ENCODE results near the gene UNC79. TPM values are rescaled to one million over a fixed set of nuclear protein-coding genes. Genes with fewer than 3 reads are reported as not detected.

Gene UNC79
- total and polyA plus RNA-seq, 2 donors (not counting 3 experiments of a cell fraction or from before 2014, with no cell fraction given), result not detected

GRCh38 chr14:93691042-93691780 is 260.5 kb downstream of the UNC79 start:
- Histone ChIP-seq H2AFZ (ENCODE audit: low read depth, low read length) (no peak overlapping the region), H3K79me2 (ENCODE audit: control insufficient read depth, insufficient read depth, low read length) (no peaks in the 10 kb centered on the region), H3K9me3 (replicated peaks; ENCODE audit: control insufficient read depth, insufficient read depth, low read length) (no peaks in the 10 kb centered on the region), H3K4me1 (ENCODE audit: control insufficient read depth, extremely low read depth, insufficient read depth, low read length) (no peaks in the 10 kb centered on the region), H3K9me1 (replicated peaks; ENCODE audit: control insufficient read depth, extremely low read depth, insufficient read depth, low read length) (no peaks in the 10 kb centered on the region), H3K27me3 (ENCODE audit: control insufficient read depth in 2 of 2, insufficient read depth in 2 of 2, low read length in 2 of 2) (no peaks in the 10 kb centered on the region), H3K9ac (replicated peaks; ENCODE audit: extremely low read depth, insufficient read depth, low read length) (no peak overlapping the region), H3K27ac (ENCODE audit: insufficient read depth, low read depth, low read length) (no peak overlapping the region), H3K36me3 (ENCODE audit: control insufficient read depth in 2 of 2, extremely low read depth in 1 of 2, insufficient read depth in 2 of 2, low read length in 2 of 2) (no peaks in the 10 kb centered on the region), H3K4me3 (replicated peaks in 1 of 3; ENCODE audit: insufficient read depth in 1 of 3, low read depth in 1 of 3, low read length in 3 of 3) (no peak overlapping the region), H4K20me1 (replicated peaks; ENCODE audit: control insufficient read depth, extremely low read depth, insufficient read depth, low read length) (no peaks in the 10 kb centered on the region), H3K4me2 (ENCODE audit: insufficient read depth, low read length) (no peak overlapping the region)
- BruUV-seq (replicated peaks), result no TSS peak
- DNase-seq (ENCODE audit: low read depth, low spot score), result no peak
- no peak for TF ChIP-seq EZH2 (IDR thresholded peaks at IDR 0.05; ENCODE audit: borderline replicate concordance, low read depth, low read length, severe bottlenecking)
- TF ChIP-seq MAX (IDR thresholded peaks at IDR 0.05; ENCODE audit: insufficient read depth, insufficient read length), result no peak
- TF ChIP-seq POLR2A (IDR thresholded peaks at IDR 0.05; ENCODE audit: low read depth, low read length), result no peak
- TF ChIP-seq CTCF (IDR thresholded peaks at IDR 0.05; ENCODE audit: extremely low read depth in 1 of 2, insufficient read depth in 1 of 2, low read depth in 1 of 2, low read length in 2 of 2), result no peak
- TF ChIP-seq GATA2 (IDR thresholded peaks at IDR 0.05; ENCODE audit: insufficient read depth, insufficient read length, low read depth, low read length), result no peak
- TF ChIP-seq MYC (IDR thresholded peaks at IDR 0.05; ENCODE audit: low read depth, low read length), result no peak
- no peak for TF ChIP-seq FOS (IDR thresholded peaks at IDR 0.05; ENCODE audit: borderline replicate concordance, insufficient read depth, low read length)
- TF ChIP-seq JUN (IDR thresholded peaks at IDR 0.05; ENCODE audit: borderline replicate concordance, insufficient read depth, insufficient read length, low read depth), result no peak
- no peak for TF ChIP-seq POLR2AphosphoS5 (IDR thresholded peaks at IDR 0.05; ENCODE audit: insufficient read depth, low read depth, low read length)
- intact Hi-C loops (cut with micrococcal nuclease) (no loop called here), dilution Hi-C loops (cut with MboI; ENCODE audit: extremely low pct_ligation_motif_present, low sequenced_read_pairs) (no loop called here)
- CTCF ChIA-PET, result no interaction called here
- POLR2A ChIA-PET, result no interaction called here
- no peak for FAIRE-seq

Measured in endothelial cell of umbilical vein (primary cell).